ENCODE results near the gene NEURL2. TPM values are rescaled to one million over a fixed set of nuclear protein-coding genes. Genes with fewer than 3 reads are reported as not detected.
A peak's percentile ranks its signal among the peaks of the same experiment; 100 is the strongest.

NEURL2 gene
- total RNA-seq, 1 donor from 2014 or later, result 13.0 TPM

DNA sequence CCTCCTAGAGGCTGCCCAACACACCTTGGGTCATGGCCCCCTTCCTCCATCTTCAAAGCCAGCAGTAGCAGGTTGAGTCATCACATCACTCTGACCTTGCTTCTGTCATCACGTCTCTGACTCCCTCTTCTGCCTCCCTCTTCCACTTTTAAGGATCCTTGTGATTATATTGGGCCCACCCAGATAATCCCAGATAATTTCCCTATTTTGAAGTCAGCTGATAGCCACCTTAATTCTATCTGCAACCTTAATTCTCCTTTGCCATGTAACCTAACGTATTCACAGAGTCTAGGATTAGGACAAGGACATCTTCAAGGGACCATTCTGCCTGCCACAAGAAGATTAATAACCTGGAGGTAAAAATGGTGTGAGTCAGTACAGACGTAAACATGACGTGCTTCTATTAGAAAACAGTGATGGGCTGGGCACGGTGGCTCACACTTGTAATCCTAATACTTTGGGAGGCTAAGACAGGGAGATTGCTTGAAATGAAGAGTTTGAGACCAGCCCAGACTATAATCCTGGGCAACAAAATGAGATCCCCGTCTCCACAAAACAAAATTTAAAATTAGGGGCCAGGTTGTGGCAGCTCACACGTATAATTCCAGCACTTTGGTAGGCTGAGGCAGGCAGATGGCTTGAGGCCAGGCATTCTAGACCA, 30.3 kb downstream of the NEURL2 start:
- no peaks in the 10 kb centered on the region for H3K36me3 ChIP-seq (ENCODE audit: control insufficient read depth in 3 of 3, insufficient read depth in 3 of 3, low read length in 3 of 3)
- no peak overlapping the region for H3K27ac ChIP-seq (ENCODE audit: low read depth, low read length)
- H3K9ac ChIP-seq (ENCODE audit: low read depth in 1 of 3, low read length in 3 of 3), result no peak overlapping the region
- no peaks in the 10 kb centered on the region for H3K27me3 ChIP-seq (ENCODE audit: control insufficient read depth in 3 of 3, insufficient read depth in 3 of 3, low read length in 3 of 3)
- no peak overlapping the region for H3K4me3 ChIP-seq (ENCODE audit: low read length in 3 of 3)
- peaks cover 17 to 26% (median 18%) of the 10 kb centered on the region in 3 donors for H3K4me1 ChIP-seq (ENCODE audit: control insufficient read depth in 3 of 3, insufficient read depth in 3 of 3, low read length in 3 of 3)
- H3K9me3 ChIP-seq (ENCODE audit: control insufficient read depth in 3 of 3, low read length in 3 of 3), result no peaks in the 10 kb centered on the region

DNA sequence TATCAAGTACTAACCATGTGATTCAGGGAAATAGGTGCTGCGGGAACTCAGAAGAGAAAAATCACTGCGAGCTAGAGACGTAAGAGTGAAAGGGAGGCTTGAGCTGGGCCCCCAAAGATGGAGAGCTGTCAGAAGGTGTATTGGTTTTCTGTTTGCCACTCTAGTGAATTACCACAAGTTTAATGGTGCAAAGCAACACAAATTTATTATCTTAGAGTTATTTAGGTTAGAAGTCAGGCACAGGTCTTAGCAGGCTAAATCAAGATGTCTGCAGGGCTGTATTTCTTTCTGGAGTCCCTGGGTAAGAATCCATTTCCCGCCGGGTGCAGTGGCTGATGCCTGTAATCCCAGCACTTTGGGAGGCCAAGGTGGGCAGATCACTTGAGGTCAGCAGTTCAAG, 31.1 kb downstream of the NEURL2 start:
- peaks cover 22 to 31% (median 24%) of the 10 kb centered on the region in 3 donors for H3K4me1 ChIP-seq (ENCODE audit: control insufficient read depth in 3 of 3, insufficient read depth in 3 of 3, low read length in 3 of 3)
- H3K27me3 ChIP-seq (ENCODE audit: control insufficient read depth in 3 of 3, insufficient read depth in 3 of 3, low read length in 3 of 3), result no peaks in the 10 kb centered on the region
- H3K4me3 ChIP-seq (ENCODE audit: low read length in 3 of 3), result no peak overlapping the region
- H3K9me3 ChIP-seq (ENCODE audit: control insufficient read depth in 3 of 3, low read length in 3 of 3), result no peaks in the 10 kb centered on the region
- H3K9ac ChIP-seq (ENCODE audit: low read depth in 1 of 3, low read length in 3 of 3), result no peak overlapping the region
- no peak overlapping the region for H3K27ac ChIP-seq (ENCODE audit: low read depth, low read length)
- peaks cover under 1 to 2% (median under 1%) of the 10 kb centered on the region in 3 donors for H3K36me3 ChIP-seq (ENCODE audit: control insufficient read depth in 3 of 3, insufficient read depth in 3 of 3, low read length in 3 of 3)

DNA sequence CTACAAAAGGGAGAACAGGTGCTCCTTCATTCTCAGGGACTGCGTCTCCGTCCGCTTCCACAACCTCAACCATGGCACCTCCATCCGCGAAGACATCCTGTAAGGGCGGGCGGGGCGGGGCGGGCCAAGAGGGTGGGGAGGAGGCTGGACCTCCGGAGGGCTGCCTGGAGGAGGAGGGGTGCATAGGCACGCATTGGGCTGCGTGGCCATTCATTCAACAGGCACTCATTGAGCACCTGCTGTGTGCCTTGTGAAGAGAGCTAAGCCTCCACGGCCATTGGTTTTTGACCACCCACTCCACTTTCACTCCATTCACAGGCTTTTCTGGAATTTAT, 33.2 kb downstream of the NEURL2 start:
- Histone ChIP-seq H3K4me3 (ENCODE audit: low read length in 3 of 3) (peak overlapping the region; percentile 94 to 95 (median 95)), H3K9me3 (ENCODE audit: control insufficient read depth in 3 of 3, low read length in 3 of 3) (no peaks in the 10 kb centered on the region), H3K9ac (ENCODE audit: low read depth in 1 of 3, low read length in 3 of 3) (peak overlapping the region; percentile 83 to 92 (median 90)), H3K4me1 (ENCODE audit: control insufficient read depth in 3 of 3, insufficient read depth in 3 of 3, low read length in 3 of 3) (peaks cover 27 to 36% (median 28%) of the 10 kb centered on the region in 3 donors), H3K27me3 (ENCODE audit: control insufficient read depth in 3 of 3, insufficient read depth in 3 of 3, low read length in 3 of 3) (no peaks in the 10 kb centered on the region), H3K27ac (ENCODE audit: low read depth, low read length) (peak overlapping the region; percentile 89), H3K36me3 (ENCODE audit: control insufficient read depth in 3 of 3, insufficient read depth in 3 of 3, low read length in 3 of 3) (peaks cover 4 to 17% (median 6%) of the 10 kb centered on the region in 3 donors)

DNA sequence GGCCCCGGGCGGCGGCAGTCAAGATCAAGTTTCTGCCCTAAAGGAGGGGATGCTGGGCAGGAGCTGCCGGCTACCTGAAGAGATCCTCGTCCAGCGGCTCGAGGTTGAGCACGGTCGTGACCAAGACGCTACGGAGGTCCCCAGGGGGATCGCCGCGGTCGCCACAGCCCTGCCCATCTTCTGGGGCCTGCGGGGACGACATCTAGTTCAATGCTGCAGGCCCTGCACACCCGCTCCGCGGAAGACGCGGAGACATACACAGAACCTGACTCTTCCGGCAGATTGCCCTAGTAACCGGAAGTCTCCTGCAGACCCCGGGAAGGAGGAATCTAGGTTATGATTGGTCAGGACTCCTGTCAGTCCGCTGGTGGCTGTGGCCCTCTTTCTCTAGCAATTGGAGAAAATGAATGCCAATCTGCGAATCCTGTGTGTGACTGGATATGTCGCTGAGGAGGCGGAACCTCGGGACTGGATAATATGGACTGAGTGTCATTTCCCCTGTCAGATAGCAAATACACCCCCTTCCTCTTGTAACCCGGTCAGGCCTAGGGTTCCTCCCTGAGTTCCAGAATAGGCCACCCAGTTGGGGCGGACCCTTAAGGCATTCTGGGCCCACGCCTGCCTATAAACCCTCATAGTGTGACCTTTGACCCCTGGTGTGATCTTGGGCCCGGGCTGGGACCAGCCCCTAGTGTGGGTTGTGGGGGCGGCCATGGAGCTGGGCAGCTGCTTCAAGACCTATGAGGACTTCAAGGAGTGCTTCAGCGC, 33.7 kb downstream of the NEURL2 start, which contains the start of the genes ACOT8 and ZSWIM3:
Gene ACOT8, minus strand, starts transcription at position 279 of the 768 bp plus-strand sequence. Its CDS starts 77 bp downstream, at position 202.
Gene ZSWIM3, plus strand, starts transcription at position 501 of the 768 bp plus-strand sequence. Its CDS starts 212 bp downstream, at position 713.
- Histone ChIP-seq H3K4me1 (ENCODE audit: control insufficient read depth in 3 of 3, insufficient read depth in 3 of 3, low read length in 3 of 3) (peaks cover 27 to 36% (median 28%) of the 10 kb centered on the region in 3 donors), H3K27ac (ENCODE audit: low read depth, low read length) (peak within 1 kb of the TSS; percentile 89), H3K27me3 (ENCODE audit: control insufficient read depth in 3 of 3, insufficient read depth in 3 of 3, low read length in 3 of 3) (no peaks in the 10 kb centered on the region), H3K36me3 (ENCODE audit: control insufficient read depth in 3 of 3, insufficient read depth in 3 of 3, low read length in 3 of 3) (peaks cover 6 to 17% (median 8%) of the 10 kb centered on the region in 3 donors), H3K9me3 (ENCODE audit: control insufficient read depth in 3 of 3, low read length in 3 of 3) (no peaks in the 10 kb centered on the region), H3K4me3 (ENCODE audit: low read length in 3 of 3) (peak within 1 kb of the TSS; percentile 94 to 95 (median 95)), H3K9ac (ENCODE audit: low read depth in 1 of 3, low read length in 3 of 3) (peak within 1 kb of the TSS; percentile 83 to 96 (median 92))

- no peak overlapping the region for H3K9ac ChIP-seq (ENCODE audit: low read depth in 1 of 3, low read length in 3 of 3)
- H3K36me3 ChIP-seq (ENCODE audit: control insufficient read depth in 3 of 3, insufficient read depth in 3 of 3, low read length in 3 of 3), result peaks cover 18 to 34% (median 23%) of the 10 kb centered on the region in 3 donors
- H3K4me3 ChIP-seq (ENCODE audit: low read length in 3 of 3), result no peak overlapping the region
- no peak overlapping the region for H3K27ac ChIP-seq (ENCODE audit: low read depth, low read length)
- H3K9me3 ChIP-seq (ENCODE audit: control insufficient read depth in 3 of 3, low read length in 3 of 3), result no peaks in the 10 kb centered on the region
- H3K4me1 ChIP-seq (ENCODE audit: control insufficient read depth in 3 of 3, insufficient read depth in 3 of 3, low read length in 3 of 3), result peaks cover 28 to 35% (median 31%) of the 10 kb centered on the region in 3 donors
- H3K27me3 ChIP-seq (ENCODE audit: control insufficient read depth in 3 of 3, insufficient read depth in 3 of 3, low read length in 3 of 3), result no peaks in the 10 kb centered on the region
Observed at GRCh38 chr20:45853484-45853883, 37.5 kb downstream of the NEURL2 start.

DNA sequence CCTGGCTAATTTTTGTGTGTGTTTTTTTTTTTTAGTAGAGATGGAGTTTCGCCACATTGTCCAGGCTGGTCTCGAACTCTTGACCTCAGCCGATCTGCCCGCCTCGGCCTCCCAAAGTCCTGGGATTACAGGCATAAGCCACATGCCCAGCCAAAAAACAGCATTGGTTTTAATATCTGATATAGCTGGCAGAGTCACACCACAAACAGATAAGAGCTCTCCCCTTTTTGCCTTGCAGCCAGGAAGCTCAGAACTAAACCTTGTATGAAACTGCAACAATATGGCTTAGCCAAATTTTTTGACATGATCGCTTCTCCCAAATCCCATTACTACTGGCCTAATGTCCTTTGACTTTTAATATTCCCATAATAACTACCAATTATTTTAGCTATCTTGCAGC, 38.7 kb downstream of the NEURL2 start:
- Histone ChIP-seq H3K9ac (ENCODE audit: low read depth in 1 of 3, low read length in 3 of 3) (no peak overlapping the region), H3K27me3 (ENCODE audit: control insufficient read depth in 3 of 3, insufficient read depth in 3 of 3, low read length in 3 of 3) (no peaks in the 10 kb centered on the region), H3K4me1 (ENCODE audit: control insufficient read depth in 3 of 3, insufficient read depth in 3 of 3, low read length in 3 of 3) (peaks cover 22 to 25% (median 23%) of the 10 kb centered on the region in 3 donors), H3K4me3 (ENCODE audit: low read length in 3 of 3) (no peak overlapping the region), H3K36me3 (ENCODE audit: control insufficient read depth in 3 of 3, insufficient read depth in 3 of 3, low read length in 3 of 3) (peaks cover 22 to 39% (median 26%) of the 10 kb centered on the region in 3 donors), H3K27ac (ENCODE audit: low read depth, low read length) (no peak overlapping the region), H3K9me3 (ENCODE audit: control insufficient read depth in 3 of 3, low read length in 3 of 3) (no peaks in the 10 kb centered on the region)

DNA sequence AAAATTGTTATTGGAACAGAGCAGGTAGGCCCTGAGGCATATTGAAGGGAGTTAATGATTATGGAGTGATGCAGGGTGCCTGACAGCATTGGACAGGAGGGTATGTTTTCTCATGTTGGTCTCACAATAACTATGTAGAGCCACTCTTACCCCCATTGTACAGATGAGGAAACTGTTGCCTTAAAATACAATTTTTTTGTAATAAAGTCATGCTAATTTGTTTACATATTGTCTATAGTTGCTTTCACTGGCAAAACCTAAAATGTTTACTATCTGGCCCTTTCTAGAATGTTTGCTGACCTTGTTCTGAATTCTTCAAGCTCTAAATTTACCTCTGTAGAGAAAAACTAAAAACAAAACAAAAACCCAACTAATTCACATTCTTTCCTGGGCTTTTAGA, 39.5 kb downstream of the NEURL2 start:
- peaks cover 18 to 22% (median 19%) of the 10 kb centered on the region in 3 donors for H3K4me1 ChIP-seq (ENCODE audit: control insufficient read depth in 3 of 3, insufficient read depth in 3 of 3, low read length in 3 of 3)
- H3K27me3 ChIP-seq (ENCODE audit: control insufficient read depth in 3 of 3, insufficient read depth in 3 of 3, low read length in 3 of 3), result no peaks in the 10 kb centered on the region
- no peak overlapping the region for H3K4me3 ChIP-seq (ENCODE audit: low read length in 3 of 3)
- H3K27ac ChIP-seq (ENCODE audit: low read depth, low read length), result no peak overlapping the region
- no peaks in the 10 kb centered on the region for H3K9me3 ChIP-seq (ENCODE audit: control insufficient read depth in 3 of 3, low read length in 3 of 3)
- H3K36me3 ChIP-seq (ENCODE audit: control insufficient read depth in 3 of 3, insufficient read depth in 3 of 3, low read length in 3 of 3), result peaks cover 27 to 46% (median 31%) of the 10 kb centered on the region in 3 donors
- H3K9ac ChIP-seq (ENCODE audit: low read depth in 1 of 3, low read length in 3 of 3), result no peak overlapping the region

GRCh38 chr20:45850926-45851325, 40.1 kb downstream of the NEURL2 start:
- H3K4me1 ChIP-seq (ENCODE audit: control insufficient read depth in 3 of 3, insufficient read depth in 3 of 3, low read length in 3 of 3), result peaks cover 13 to 17% (median 15%) of the 10 kb centered on the region in 3 donors
- no peak overlapping the region for H3K9ac ChIP-seq (ENCODE audit: low read depth in 1 of 3, low read length in 3 of 3)
- H3K36me3 ChIP-seq (ENCODE audit: control insufficient read depth in 3 of 3, insufficient read depth in 3 of 3, low read length in 3 of 3), result peaks cover 32 to 49% (median 36%) of the 10 kb centered on the region in 3 donors
- no peak overlapping the region for H3K27ac ChIP-seq (ENCODE audit: low read depth, low read length)
- no peaks in the 10 kb centered on the region for H3K27me3 ChIP-seq (ENCODE audit: control insufficient read depth in 3 of 3, insufficient read depth in 3 of 3, low read length in 3 of 3)
- H3K9me3 ChIP-seq (ENCODE audit: control insufficient read depth in 3 of 3, low read length in 3 of 3), result no peaks in the 10 kb centered on the region
- H3K4me3 ChIP-seq (ENCODE audit: low read length in 3 of 3), result no peak overlapping the region

- Histone ChIP-seq H3K9me3 (ENCODE audit: control insufficient read depth in 3 of 3, low read length in 3 of 3) (no peaks in the 10 kb centered on the region), H3K4me1 (ENCODE audit: control insufficient read depth in 3 of 3, insufficient read depth in 3 of 3, low read length in 3 of 3) (peaks cover 8 to 18% (median 11%) of the 10 kb centered on the region in 3 donors), H3K27ac (ENCODE audit: low read depth, low read length) (no peak overlapping the region), H3K9ac (ENCODE audit: low read depth in 1 of 3, low read length in 3 of 3) (no peak overlapping the region), H3K36me3 (ENCODE audit: control insufficient read depth in 3 of 3, insufficient read depth in 3 of 3, low read length in 3 of 3) (peaks cover 36 to 52% (median 42%) of the 10 kb centered on the region in 3 donors), H3K4me3 (ENCODE audit: low read length in 3 of 3) (no peak overlapping the region), H3K27me3 (ENCODE audit: control insufficient read depth in 3 of 3, insufficient read depth in 3 of 3, low read length in 3 of 3) (no peaks in the 10 kb centered on the region)
Observed at GRCh38 chr20:45850238-45850637, 40.8 kb downstream of the NEURL2 start.

Measured in skeletal muscle tissue (tissue), 4 donors.